Retinal pigment epithelial cell (primary cell): ENCODE data around the gene PAQR5.

Source experiments
- DNase-seq: peaks from one replicate; pipeline ENCODE4 v3.0.0-alpha.2; 2010; ENCODE audit warnings: low read depth
- H3K4me3 ChIP-seq: 2 replicates; pipeline ENCODE4 v1.5.1; 2011; ENCODE audit warnings: mild to moderate bottlenecking, low read length, control low read depth, moderate library complexity
- CTCF ChIP-seq: conservative IDR thresholded peaks from 2 replicates; pipeline ENCODE4 v1.5.1; 2011; ENCODE audit warnings: low read depth, low read length, control low read depth, inconsistent platforms

Gene PAQR5

GRCh38 chr15:69302929-69303328, 4.2 kb downstream of the PAQR5 start:
- DNase-seq, result no peak
- H3K4me3 ChIP-seq, result no peak overlapping the region
- no peak for TF ChIP-seq CTCF

GRCh38 chr15:69303337-69304181, 4.8 kb downstream of the PAQR5 start:
- DNase-seq, result no peak
- TF ChIP-seq CTCF, result peak; percentile 31
- no peak overlapping the region for H3K4me3 ChIP-seq

- H3K4me3 ChIP-seq, result no peak overlapping the region
- TF ChIP-seq CTCF, result no peak
- DNase-seq, result no peak
These were observed 5.5 kb downstream of the PAQR5 start for GRCh38 chr15:69304182-69304545.

GRCh38 chr15:69305204-69305931, 6.7 kb downstream of the PAQR5 start:
- DNase-seq, result no peak
- H3K4me3 ChIP-seq, result no peak overlapping the region
- TF ChIP-seq CTCF, result no peak

GRCh38 chr15:69305933-69306568, 7.3 kb downstream of the PAQR5 start:
- no peak for TF ChIP-seq CTCF
- H3K4me3 ChIP-seq, result no peak overlapping the region
- no peak for DNase-seq

- TF ChIP-seq CTCF, result no peak
- H3K4me3 ChIP-seq, result no peak overlapping the region
- DNase-seq, result no peak
These were observed 9.2 kb downstream of the PAQR5 start for GRCh38 chr15:69307939-69308338.

GRCh38 chr15:69308949-69309348, 10.2 kb downstream of the PAQR5 start:
- DNase-seq, result no peak
- TF ChIP-seq CTCF, result no peak

More at GRCh38 chr15:69308949-69309348, 10.2 kb downstream of the PAQR5 start:
- no peak overlapping the region for H3K4me3 ChIP-seq
